K562 (cell line): ENCODE data around the gene TULP1. TPM values are rescaled to one million over a fixed set of nuclear protein-coding genes. Genes with fewer than 3 reads are reported as not detected.

Experiments used
- ATAC-seq: fragments of 200-7000 bp; cut with Tn5 transposase; 3 replicates; pipeline ENCODE4 v1.9.1; 2020; ENCODE audit warnings: moderate library complexity
- BruUV-seq: library from RNA; stranded (reverse); fragments of 400-500 nt; replicated peaks from 2 replicates; lab custom pipeline; 2021; lab: Mats Ljungman, UMichigan
- CTCF ChIA-PET: fragments of 300-600 bp; formaldehyde crosslinking; extraction: SDS; loops from one replicate; lab custom pipeline; 2021; ENCODE audit warnings: low intra/inter-chr PET ratio; lab: Yijun Ruan, JAX
- POLR2A ChIA-PET: fragments of 300-600, 350-650 bp; sonication (Branson Sonifier 250); formaldehyde crosslinking; extraction: SDS; loops from one replicate; lab custom pipeline; 2021; ENCODE audit warnings: antibody characterized with exemption, inconsistent platforms; lab: Yijun Ruan, JAX
- DNase-seq, 4 experiments: peaks; one replicate each; pipeline versions ENCODE4 v3.0.0 to v3.0.0-alpha.2; 2011 to 2018; ENCODE audit warnings: low spot score in 3 of 4, mixed read lengths in 3 of 4; ENCODE audit errors: extremely low read depth in 1 of 4
- FAIRE-seq: peaks from 2 replicates; lab custom pipeline; 2011; peaks lifted over from hg19 to GRCh38; lab: Jason Lieb, UNC
- H2AFZ ChIP-seq: 2 replicates; pipeline ENCODE4 v1.6.0; 2011; ENCODE audit warnings: low read depth, low read length, control low read depth, inconsistent platforms
- H3K27ac ChIP-seq: fragments of 200-600 bp; 3 replicates; pipeline ENCODE4 v1.8.0; 2011; ENCODE audit warnings: low read depth, mild to moderate bottlenecking, control low read depth, inconsistent platforms, low read length, moderate library complexity, mixed read lengths; ENCODE audit errors: extremely low read depth
- H3K27me3 ChIP-seq, 2 experiments: fragments of 300-600 bp in 1 of 2; 2 replicates in 1 of 2; 3 replicates in 1 of 2; pipeline versions ENCODE4 v1.6.0 to v1.8.0; 2011; ENCODE audit warnings: inconsistent platforms in 2 of 2, low read length in 2 of 2, mild to moderate bottlenecking in 1 of 2, mixed read lengths in 1 of 2, moderate library complexity in 1 of 2; ENCODE audit not compliant: control insufficient read depth in 2 of 2, insufficient read depth in 2 of 2
- H3K36me3 ChIP-seq: fragments of 300-600 bp; 3 replicates; pipeline ENCODE4 v1.8.0; 2011; ENCODE audit warnings: mild to moderate bottlenecking, low read length, inconsistent platforms; ENCODE audit not compliant: control insufficient read depth, insufficient read depth
- H3K4me1 ChIP-seq, 2 experiments: fragments of 200-600 bp in 1 of 2; replicated peaks in 1 of 2; 2 replicates in 1 of 2; 3 replicates in 1 of 2; pipeline versions ENCODE4 v1.5.1 to v1.8.0; 2011; ENCODE audit warnings: inconsistent platforms in 2 of 2, low read length in 2 of 2, mild to moderate bottlenecking in 1 of 2, mixed read lengths in 1 of 2, moderate library complexity in 1 of 2; ENCODE audit not compliant: control insufficient read depth in 2 of 2, insufficient read depth in 2 of 2
- H3K4me2 ChIP-seq: 2 replicates; pipeline ENCODE4 v1.6.1; 2011; ENCODE audit warnings: low read length, control low read depth, inconsistent platforms, mixed read lengths; ENCODE audit not compliant: insufficient read depth
- H3K4me3 ChIP-seq: fragments of 200-600 bp; sonication (generic), shearing (Covaris generic); 2 replicates; pipeline ENCODE4 v1.5.1; 2016; ENCODE audit warnings: control low read depth, inconsistent platforms
- H3K79me2 ChIP-seq: fragments of 200-600 bp; 3 replicates; pipeline ENCODE4 v1.8.0; 2011; ENCODE audit warnings: low read length, inconsistent platforms; ENCODE audit not compliant: control insufficient read depth, insufficient read depth
- H3K9ac ChIP-seq, 2 experiments: 2 replicates each; pipeline versions ENCODE4 v1.6.0 to v1.6.1; 2011; ENCODE audit warnings: low read depth in 2 of 2, low read length in 2 of 2, control low read depth in 1 of 2, inconsistent platforms in 1 of 2, mild to moderate bottlenecking in 1 of 2, mixed read lengths in 1 of 2; ENCODE audit not compliant: insufficient read depth in 1 of 2
- H3K9me1 ChIP-seq: one replicate; pipeline ENCODE4 v1.6.0; 2011; ENCODE audit warnings: inconsistent platforms, mild to moderate bottlenecking, low read length, moderate library complexity; ENCODE audit not compliant: control insufficient read depth, insufficient read depth
- H3K9me3 ChIP-seq: replicated peaks from 2 replicates; pipeline ENCODE4 v1.5.1; 2011; ENCODE audit warnings: low read depth, low read length, inconsistent platforms; ENCODE audit not compliant: control insufficient read depth, insufficient read depth
- H4K20me1 ChIP-seq: replicated peaks from 2 replicates; pipeline ENCODE4 v1.6.1; 2011; ENCODE audit warnings: low read length, inconsistent platforms, mixed read lengths; ENCODE audit not compliant: control insufficient read depth, insufficient read depth
- BHLHE40 ChIP-seq: IDR thresholded peaks from 2 replicates; pipeline ENCODE4 v1.6.1; 2011; ENCODE audit warnings: low read length, improper control_type of control experiment
- CREB1 ChIP-seq, 2 experiments: sonication (generic) in 1 of 2; formaldehyde crosslinking in 1 of 2; IDR thresholded peaks; 2 replicates each; pipeline versions ENCODE4 v1.6.1 to v1.8.0; 2012 to 2022; ENCODE audit warnings: inconsistent platforms in 1 of 2, mild to moderate bottlenecking in 1 of 2, missing genetic modification reagents in 1 of 2, moderate library complexity in 1 of 2
- MAZ ChIP-seq, 2 experiments: fragments of 450-650 bp in 1 of 2; sonication (generic) in 1 of 2; formaldehyde crosslinking; IDR thresholded peaks in 1 of 2; conservative IDR thresholded peaks in 1 of 2; 2 replicates each; pipeline versions ENCODE4 v1.4.0 to v1.5.0; 2020; ENCODE audit warnings: mild to moderate bottlenecking in 1 of 2, missing genetic modification reagents in 1 of 2
- MTA3 ChIP-seq: fragments of 450-650 bp; formaldehyde crosslinking; IDR thresholded peaks from 2 replicates; pipeline ENCODE4 v1.6.1; 2017; ENCODE audit warnings: mild to moderate bottlenecking, borderline replicate concordance
- NFE2 ChIP-seq: IDR thresholded peaks from 2 replicates; pipeline ENCODE4 v1.6.1; 2014; ENCODE audit warnings: antibody characterized with exemption, low read depth
- NR1H2 ChIP-seq: sonication (generic); formaldehyde crosslinking; IDR thresholded peaks from 2 replicates; pipeline ENCODE4 v1.4.0; 2020; ENCODE audit warnings: mild to moderate bottlenecking, missing genetic modification reagents
- NRF1 ChIP-seq, 2 experiments: fragments of 450-650 bp; IDR thresholded peaks in 1 of 2; conservative IDR thresholded peaks in 1 of 2; 2 replicates each; pipeline ENCODE4 v1.6.1; 2014; ENCODE audit warnings: mild to moderate bottlenecking in 2 of 2
- RBBP5 ChIP-seq: fragments of 200-600 bp; sonication (generic); IDR thresholded peaks from 2 replicates; pipeline ENCODE4 v1.6.1; 2012; ENCODE audit warnings: borderline replicate concordance, mild to moderate bottlenecking, low read length, control low read depth, inconsistent platforms; ENCODE audit not compliant: insufficient read depth, poor library complexity, severe bottlenecking
- RBFOX2 ChIP-seq: fragments of 200-400 bp; formaldehyde crosslinking; IDR thresholded peaks from 2 replicates; pipeline ENCODE4 v1.6.1; 2017; ENCODE audit warnings: low read depth, mild to moderate bottlenecking, low read length, moderate library complexity
- RBM14 ChIP-seq: fragments of 200-400 bp; formaldehyde crosslinking; IDR thresholded peaks from 2 replicates; pipeline ENCODE4 v1.6.1; 2018; ENCODE audit warnings: low read depth, mild to moderate bottlenecking, low read length, moderate library complexity, borderline replicate concordance; ENCODE audit not compliant: insufficient read depth
- SAP30 ChIP-seq: fragments of 200-600 bp; sonication (generic); IDR thresholded peaks from 2 replicates; pipeline ENCODE4 v1.6.1; 2012; ENCODE audit warnings: borderline replicate concordance, low read depth, mild to moderate bottlenecking, moderate library complexity, low read length, control low read depth, inconsistent platforms; ENCODE audit not compliant: insufficient read depth, poor library complexity, severe bottlenecking
- SMC3 ChIP-seq: conservative IDR thresholded peaks from 2 replicates; pipeline ENCODE4 v1.6.1; 2011; ENCODE audit warnings: low read depth, low read length, improper control_type of control experiment; ENCODE audit not compliant: insufficient read depth
- XRCC5 ChIP-seq: fragments of 200-400 bp; formaldehyde crosslinking; IDR thresholded peaks from 2 replicates; pipeline ENCODE4 v1.6.1; 2017; ENCODE audit warnings: low read depth, mild to moderate bottlenecking, low read length
- ZBTB7A ChIP-seq: IDR thresholded peaks from 2 replicates; pipeline ENCODE4 v1.6.1; 2011; ENCODE audit warnings: low read depth, mild to moderate bottlenecking, low read length, moderate library complexity, borderline replicate concordance; ENCODE audit not compliant: control insufficient read depth
- ZC3H4 ChIP-seq: sonication (generic); formaldehyde crosslinking; IDR thresholded peaks from 2 replicates; pipeline ENCODE4 v1.9.0; 2021; ENCODE audit warnings: missing genetic modification reagents, borderline replicate concordance
- ZNF121 ChIP-seq: sonication (generic); formaldehyde crosslinking; conservative IDR thresholded peaks from 2 replicates; pipeline ENCODE4 v1.8.0; 2022; ENCODE audit warnings: missing genetic modification reagents
- WGBS: fragments of 100-300 bp; shearing (Covaris generic); methylation state at CpG from one replicate; pipeline ENCODE4 v1.1.6; 2016; ENCODE audit warnings: low coverage, mixed read lengths; ENCODE audit not compliant: insufficient coverage; ENCODE audit errors: missing lambda C conversion rate; 5-methylcytosine and 5-hydroxymethylcytosine counted together
- in situ Hi-C: fragments of 300-500 bp; cut with MboI; formaldehyde crosslinking; loops from 4 replicates; pipeline ENCODE4 v1.15.0; 2018; ENCODE audit warnings: inconsistent platforms, mixed read lengths
- intact Hi-C: fragments of 100-400 bp; cut with micrococcal nuclease; formaldehyde crosslinking; loops from 2 replicates; pipeline ENCODE4 v1.14.2; 2022
- polyA plus RNA-seq, 8 experiments: library from polyadenylated mRNA; depleted of rRNA in 4 of 8; stranded (reverse) in 5 of 8; unstranded in 3 of 8; fragments of >200 nt; fragmentation: Nextera tagmentation in 2 of 8; fragmentation: Illumina TruSeq in 1 of 8; extraction: Ambion mirVana in 2 of 8; extraction: Trizol in 1 of 8; gene quantifications; 2 replicates each; pipeline versions ENCODE4 v1.2.1 to v1.2.3, GENCODE V29; 2011 to 2014; ENCODE audit warnings: inconsistent platforms in 1 of 8, missing spikeins in 1 of 8
- total RNA-seq, 7 experiments: library from RNA; depleted of rRNA in 6 of 7; stranded (reverse); fragments of >200 nt in 6 of 7; fragmentation: Illumina TruSeq in 2 of 7; extraction: Trizol in 2 of 7; gene quantifications; 2 replicates each; pipeline versions ENCODE4 v1.2.1 to v1.2.3, GENCODE V29; 2011 to 2021; ENCODE audit warnings: low replicate concordance in 1 of 7
- TF ChIP-seq, protein P1 (sequence below), 2 experiments: IDR thresholded peaks; 2 replicates each; pipeline ENCODE4 v1.6.1; 2011; ENCODE audit warnings: borderline replicate concordance in 1 of 2, control low read depth in 1 of 2, low read depth in 1 of 2, low read length in 1 of 2, mild to moderate bottlenecking in 1 of 2, mixed read lengths in 1 of 2, moderate library complexity in 1 of 2; ENCODE audit not compliant: insufficient read depth in 1 of 2, insufficient read length in 1 of 2, poor library complexity in 1 of 2, severe bottlenecking in 1 of 2; ENCODE audit errors: extremely low read depth in 1 of 2

Gene TULP1
- total and polyA plus RNA-seq, 9 of the 15 experiments (the other 6 are each of a cell fraction or from before 2014, with no cell fraction given) = 0.06 to 0.17 (median 0.09) TPM; not detected in 6

DNA sequence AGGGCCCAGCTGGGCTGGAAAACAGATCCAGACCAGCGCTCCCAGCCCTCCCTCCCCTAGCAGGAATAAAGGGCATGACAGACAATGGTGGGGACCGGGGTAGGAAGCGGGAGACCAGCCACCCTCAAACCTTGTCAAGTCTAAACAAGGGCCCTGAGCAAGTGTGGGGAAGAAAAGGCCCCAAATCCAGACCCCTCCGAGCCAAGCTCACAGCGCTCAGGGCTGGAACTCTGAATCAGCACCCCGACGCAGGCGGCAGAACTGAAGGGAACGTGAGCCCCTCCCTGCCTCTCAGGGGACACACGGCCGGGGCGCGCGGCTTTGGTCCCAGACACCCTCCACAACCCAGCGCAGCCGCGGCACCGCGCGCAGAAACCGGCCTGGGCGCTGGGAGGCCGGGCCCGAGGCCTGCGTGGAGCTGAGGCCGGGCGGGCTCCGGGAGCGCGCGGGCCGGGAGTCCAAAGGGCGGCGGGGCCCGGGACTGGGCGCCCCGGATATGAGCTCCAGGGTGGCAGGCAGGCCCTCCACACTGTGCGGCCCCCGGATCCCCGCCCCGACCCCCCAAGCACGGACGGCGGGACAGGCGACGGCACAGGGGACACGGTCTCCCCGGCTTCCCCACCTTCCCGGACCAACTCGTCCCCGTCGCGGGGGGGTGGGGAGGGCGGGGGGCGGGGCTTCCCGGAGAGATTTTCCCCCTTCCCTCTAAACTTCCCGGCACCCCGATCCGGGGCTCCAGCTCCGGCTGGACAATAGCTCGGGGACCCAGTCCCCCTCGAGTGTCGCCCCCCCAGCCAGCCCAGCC is 16.5 kb downstream of the TULP1 start:
- Histone ChIP-seq H3K9me3 (no peaks in the 10 kb centered on the region), H3K36me3 (no peaks in the 10 kb centered on the region), H3K4me2 (peak overlapping the region; percentile 74), H3K27me3 (no peaks in the 10 kb centered on the region), H3K4me3 (peak overlapping the region; percentile 69), H3K9ac (peak overlapping the region; percentile 70 to 91), H3K9me1 (peaks cover 3% of the 10 kb centered on the region), H4K20me1 (peaks cover 24% of the 10 kb centered on the region; the same call in 1 of the 2 replicates), H3K27ac (peak overlapping the region; percentile 67), H3K79me2 (peaks cover 36% of the 10 kb centered on the region), H3K4me1 (peaks cover 42 to 60% of the 10 kb centered on the region in 2 experiments), H2AFZ (peak overlapping the region; percentile 69)
- ATAC-seq (peak; percentile 63), FAIRE-seq (peak; percentile 15), DNase-seq (peak; percentile 71 to 82 (median 77))
- POLR2A ChIA-PET = interaction anchor here (0.5 to 3.5 kb wide), 16 partner anchors 9 to 466 kb away, joined by 3 to 50 read pairs (median 4); partner anchors contain the start of genes RPL10A and ZNF76
- 3% methylated on average over 53 of the region's 63 CpGs for WGBS
- intact Hi-C loops (no loop called here), in situ Hi-C loops (no loop called here)
- no TSS peak for BruUV-seq
- CTCF ChIA-PET = interaction anchor here (0.7 kb wide), 1 partner anchor 686 kb away, joined by 3 read pairs; no protein-coding TSS in a partner anchor
- TF ChIP-seq MTA3 (peak; percentile 49), NRF1 (conservative IDR thresholded peaks at IDR 0.05 in 1 of 2, IDR thresholded peaks at IDR 0.05 in 1 of 2) (peak; percentile 79 to 82), RBBP5 (peak; percentile 17), BHLHE40 (0 out of 2 replicates have a peak, but pooled peaks have one; percentile 41), CREB1 (IDR thresholded peaks at IDR 0.05) (no peak), CREB1 (CRISPR knock-in tag; IDR thresholded peaks at IDR 0.05) (peak; percentile 42; the same call in 1 of the 2 replicates), XRCC5 (0 out of 2 replicates have a peak, but pooled peaks have one; percentile 26), MAZ (CRISPR knock-in tag; conservative IDR thresholded peaks at IDR 0.05 in 1 of 2, IDR thresholded peaks at IDR 0.05 in 1 of 2) (peak in 1 of 2 experiments; percentile 70; a peak in 2 of 4 replicates), ZC3H4 (CRISPR knock-in tag) (no peak), SAP30 (peak; percentile 21), SMC3 (0 out of 2 replicates have a peak, but pooled peaks have one; percentile 6), RBM14 (0 out of 2 replicates have a peak, but pooled peaks have one; percentile 26), ZBTB7A (peak; percentile 52; the same call in 1 of the 2 replicates), RBFOX2 (peak; percentile 68), NFE2 (peak; percentile 28; the same call in 1 of the 2 replicates), NR1H2 (CRISPR knock-in tag) (no peak), ZNF121 (CRISPR knock-in tag) (peak; percentile 99)
- TF ChIP-seq, protein P1, sequence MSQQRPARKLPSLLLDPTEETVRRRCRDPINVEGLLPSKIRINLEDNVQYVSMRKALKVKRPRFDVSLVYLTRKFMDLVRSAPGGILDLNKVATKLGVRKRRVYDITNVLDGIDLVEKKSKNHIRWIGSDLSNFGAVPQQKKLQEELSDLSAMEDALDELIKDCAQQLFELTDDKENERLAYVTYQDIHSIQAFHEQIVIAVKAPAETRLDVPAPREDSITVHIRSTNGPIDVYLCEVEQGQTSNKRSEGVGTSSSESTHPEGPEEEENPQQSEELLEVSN (IDR thresholded peaks at IDR 0.05; ENCODE audit: borderline replicate concordance in 1 of 2, extremely low read depth in 1 of 2, insufficient read depth in 1 of 2, insufficient read length in 1 of 2, low read depth in 1 of 2, low read length in 1 of 2, poor library complexity in 1 of 2, severe bottlenecking in 1 of 2) = peak in 1 of 2 experiments; percentile 70
